GM23338 (cell line): Measurements from ENCODE around the gene FAM216A.

ENCODE experiments used
- CTCF ChIP-seq, 2 experiments: fragments of 200-600 bp in 1 of 2; sonication (generic) in 1 of 2; conservative IDR thresholded peaks; 2 replicates each; pipeline versions ENCODE4 v1.5.1 to v1.6.1; 2016 to 2017; ENCODE audit warnings: antibody characterized with exemption in 2 of 2, low read depth in 2 of 2, mild to moderate bottlenecking in 2 of 2, moderate library complexity in 1 of 2
- EZH2 ChIP-seq: fragments of 200-600 bp; sonication (generic); IDR thresholded peaks from one replicate; pipeline ENCODE4 v1.8.0; 2017; ENCODE audit warnings: antibody characterized with exemption, mild to moderate bottlenecking, low read depth; ENCODE audit not compliant: unreplicated experiment
- EZH2phosphoT487 ChIP-seq: fragments of 200-600 bp; sonication (generic); IDR thresholded peaks from one replicate; pipeline ENCODE4 v1.8.1; 2018; ENCODE audit warnings: antibody characterized with exemption; ENCODE audit not compliant: unreplicated experiment
- POLR2AphosphoS5 ChIP-seq: IDR thresholded peaks from 2 replicates; pipeline ENCODE4 v1.6.1; 2016; ENCODE audit warnings: antibody characterized with exemption, low read depth

GRCh38 chr12:110424237-110424636 lies 44.4 kb upstream of the FAM216A start:
- TF ChIP-seq EZH2phosphoT487 (no peak), CTCF (conservative IDR thresholded peaks at IDR 0.05; ENCODE audit: low read depth in 2 of 2) (no peak), POLR2AphosphoS5 (no peak), EZH2 (no peak)
